Suprapubic skin (tissue), 4 donors: ENCODE results near the gene SUCLG1. TPM values are rescaled to one million over a fixed set of nuclear protein-coding genes. Genes with fewer than 3 reads are reported as not detected.

Source experiments
- DNase-seq, 2 donors: peaks; one replicate each; pipeline ENCODE4 v3.0.0-alpha.2; 2019; ENCODE audit warnings: low spot score in 2 of 2
- H3K27ac ChIP-seq: fragments of 200-600 bp; sonication (generic); one replicate; pipeline ENCODE4 v1.5.1; 2019
- H3K27me3 ChIP-seq: fragments of 200-600 bp; sonication (generic); one replicate; pipeline ENCODE4 v1.5.1; 2019
- H3K36me3 ChIP-seq: fragments of 200-600 bp; sonication (generic); one replicate; pipeline ENCODE4 v1.5.1; 2019
- H3K4me1 ChIP-seq: fragments of 200-600 bp; sonication (generic); one replicate; pipeline ENCODE4 v1.5.1; 2019
- H3K4me3 ChIP-seq: fragments of 200-600 bp; sonication (generic); one replicate; pipeline ENCODE4 v1.5.1; 2019; ENCODE audit warnings: mild to moderate bottlenecking
- H3K9me3 ChIP-seq: fragments of 200-600 bp; sonication (generic); one replicate; pipeline ENCODE4 v1.5.1; 2019
- EP300 ChIP-seq: sonication (generic); formaldehyde crosslinking; IDR thresholded peaks from one replicate; pipeline ENCODE4 v1.6.1; 2017; ENCODE audit warnings: antibody characterized with exemption
- POLR2A ChIP-seq, 2 donors: fragments of 450-650 bp; IDR thresholded peaks; one replicate each; pipeline ENCODE4 v1.6.1; 2017; ENCODE audit warnings: antibody characterized with exemption in 2 of 2, mild to moderate bottlenecking in 2 of 2, moderate library complexity in 2 of 2
- POLR2AphosphoS5 ChIP-seq, 3 donors: sonication (generic); formaldehyde crosslinking; IDR thresholded peaks; one replicate each; pipeline ENCODE4 v1.6.1; 2017; ENCODE audit warnings: antibody characterized with exemption in 3 of 3
- WGBS: methylation state at CpG from one replicate; pipeline ENCODE4 v1.1.5; 2018; 5-methylcytosine and 5-hydroxymethylcytosine counted together
- total RNA-seq, 4 donors: library from RNA; depleted of rRNA; stranded (reverse); fragments of >200 nt; gene quantifications; one replicate each; pipeline ENCODE4 v1.1.0, GENCODE V29; 2016
- TF ChIP-seq, protein P1 (sequence below), 2 donors: fragments of 200-600 bp in 1 of 2; fragments of 450-650 bp in 1 of 2; sonication (generic) in 1 of 2; IDR thresholded peaks; one replicate each; pipeline ENCODE4 v1.5.1; 2016 to 2019; ENCODE audit warnings: antibody characterized with exemption in 2 of 2, mild to moderate bottlenecking in 1 of 2, moderate library complexity in 1 of 2

The SUCLG1 gene
- total RNA-seq, 4 donors from 2014 or later = 39.7 to 86.2 (median 71.5) TPM

GRCh38 chr2:84449055-84449454 is 10.0 kb downstream of the SUCLG1 start:
- no peaks in the 10 kb centered on the region for H3K9me3 ChIP-seq
- no peak overlapping the region for H3K27ac ChIP-seq
- whole genome bisulfite sequencing = 84% methylated on average over 3 of the region's 3 CpGs
- H3K36me3 ChIP-seq = peaks cover 3% of the 10 kb centered on the region
- DNase-seq = no peak
- H3K4me3 ChIP-seq = no peak overlapping the region
- TF ChIP-seq, protein P1, sequence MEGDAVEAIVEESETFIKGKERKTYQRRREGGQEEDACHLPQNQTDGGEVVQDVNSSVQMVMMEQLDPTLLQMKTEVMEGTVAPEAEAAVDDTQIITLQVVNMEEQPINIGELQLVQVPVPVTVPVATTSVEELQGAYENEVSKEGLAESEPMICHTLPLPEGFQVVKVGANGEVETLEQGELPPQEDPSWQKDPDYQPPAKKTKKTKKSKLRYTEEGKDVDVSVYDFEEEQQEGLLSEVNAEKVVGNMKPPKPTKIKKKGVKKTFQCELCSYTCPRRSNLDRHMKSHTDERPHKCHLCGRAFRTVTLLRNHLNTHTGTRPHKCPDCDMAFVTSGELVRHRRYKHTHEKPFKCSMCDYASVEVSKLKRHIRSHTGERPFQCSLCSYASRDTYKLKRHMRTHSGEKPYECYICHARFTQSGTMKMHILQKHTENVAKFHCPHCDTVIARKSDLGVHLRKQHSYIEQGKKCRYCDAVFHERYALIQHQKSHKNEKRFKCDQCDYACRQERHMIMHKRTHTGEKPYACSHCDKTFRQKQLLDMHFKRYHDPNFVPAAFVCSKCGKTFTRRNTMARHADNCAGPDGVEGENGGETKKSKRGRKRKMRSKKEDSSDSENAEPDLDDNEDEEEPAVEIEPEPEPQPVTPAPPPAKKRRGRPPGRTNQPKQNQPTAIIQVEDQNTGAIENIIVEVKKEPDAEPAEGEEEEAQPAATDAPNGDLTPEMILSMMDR (IDR thresholded peaks at IDR 0.05) = no peak
- TF ChIP-seq POLR2A (IDR thresholded peaks at IDR 0.05) (no peak), EP300 (no peak), POLR2AphosphoS5 (IDR thresholded peaks at IDR 0.05) (no peak)
- no peaks in the 10 kb centered on the region for H3K27me3 ChIP-seq
- H3K4me1 ChIP-seq = peaks cover 8% of the 10 kb centered on the region

GRCh38 chr2:84443477-84443876 is 15.6 kb downstream of the SUCLG1 start:
- TF ChIP-seq POLR2A (IDR thresholded peaks at IDR 0.05) (no peak), EP300 (no peak), POLR2AphosphoS5 (IDR thresholded peaks at IDR 0.05) (no peak)
- TF ChIP-seq, protein P1 (IDR thresholded peaks at IDR 0.05) = no peak

GRCh38 chr2:84442888-84443287 is 16.2 kb downstream of the SUCLG1 start:
- no peaks in the 10 kb centered on the region for H3K27me3 ChIP-seq
- DNase-seq = no peak
- peaks cover 5% of the 10 kb centered on the region for H3K4me1 ChIP-seq
- H3K4me3 ChIP-seq = no peak overlapping the region
- H3K36me3 ChIP-seq = peaks cover 52% of the 10 kb centered on the region
- TF ChIP-seq EP300 (no peak), POLR2A (IDR thresholded peaks at IDR 0.05) (no peak), POLR2AphosphoS5 (IDR thresholded peaks at IDR 0.05) (no peak)
- TF ChIP-seq, protein P1 (IDR thresholded peaks at IDR 0.05) = no peak
- no peak overlapping the region for H3K27ac ChIP-seq
- WGBS = 89% methylated on average over 3 of the region's 3 CpGs
- no peaks in the 10 kb centered on the region for H3K9me3 ChIP-seq

More at GRCh38 chr2:84443477-84443876, 15.6 kb downstream of the SUCLG1 start:
- Histone ChIP-seq H3K36me3 (peaks cover 47% of the 10 kb centered on the region), H3K27me3 (no peaks in the 10 kb centered on the region), H3K4me1 (peaks cover 5% of the 10 kb centered on the region), H3K9me3 (no peaks in the 10 kb centered on the region), H3K27ac (no peak overlapping the region), H3K4me3 (no peak overlapping the region)
- no peak for DNase-seq

DNA sequence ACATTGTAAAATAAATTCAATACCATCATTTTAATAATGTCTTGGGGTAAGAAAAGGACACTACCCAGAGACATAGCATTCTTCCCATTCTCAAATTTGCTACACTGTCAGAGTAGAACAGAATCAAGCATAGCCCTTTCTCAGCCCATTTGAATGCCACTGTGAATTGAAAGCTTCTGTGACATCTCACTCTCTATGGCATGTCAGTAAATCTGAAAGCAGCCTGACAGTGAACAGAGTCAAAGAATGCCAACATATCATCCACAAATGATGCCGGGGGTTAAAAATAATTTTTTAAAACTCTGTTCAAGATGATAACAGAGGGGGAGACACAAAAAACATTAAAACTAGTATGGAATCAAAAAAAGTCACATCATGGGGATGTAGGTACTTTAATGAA is 17.6 kb downstream of the SUCLG1 start:
- H3K4me1 ChIP-seq = peaks cover 5% of the 10 kb centered on the region
- TF ChIP-seq, protein P1 (IDR thresholded peaks at IDR 0.05) = no peak
- no peak for TF ChIP-seq EP300
- no peak for TF ChIP-seq POLR2AphosphoS5 (IDR thresholded peaks at IDR 0.05)
- no peak for TF ChIP-seq POLR2A (IDR thresholded peaks at IDR 0.05)
- H3K27me3 ChIP-seq = no peaks in the 10 kb centered on the region
- 92% methylated on average over 1 of the region's 1 CpG for WGBS
- H3K9me3 ChIP-seq = no peaks in the 10 kb centered on the region
- no peak overlapping the region for H3K4me3 ChIP-seq
- no peak overlapping the region for H3K27ac ChIP-seq
- H3K36me3 ChIP-seq = peaks cover 65% of the 10 kb centered on the region
- DNase-seq = no peak

GRCh38 chr2:84441036-84441435 is 18.0 kb downstream of the SUCLG1 start:
- peaks cover 67% of the 10 kb centered on the region for H3K36me3 ChIP-seq
- no peak overlapping the region for H3K4me3 ChIP-seq
- no peaks in the 10 kb centered on the region for H3K27me3 ChIP-seq
- no peaks in the 10 kb centered on the region for H3K9me3 ChIP-seq
- H3K4me1 ChIP-seq = peaks cover 5% of the 10 kb centered on the region
- WGBS = 91% methylated on average over 4 of the region's 4 CpGs
- DNase-seq = no peak
- TF ChIP-seq EP300 (no peak), POLR2A (IDR thresholded peaks at IDR 0.05) (no peak), POLR2AphosphoS5 (IDR thresholded peaks at IDR 0.05) (no peak)
- TF ChIP-seq, protein P1 (IDR thresholded peaks at IDR 0.05) = no peak
- H3K27ac ChIP-seq = no peak overlapping the region
